Jurkat, Clone E6-1 (cell line): Measurements from ENCODE around the gene SUSD4.
"Not testable (repeated sequence)": the region's sequence is repeated elsewhere in the genome, so short reads cannot be mapped to it uniquely, and the experiment has no call there.

Source experiments
- DNase-seq: peaks from one replicate; pipeline ENCODE4 v3.0.0-alpha.2; 2011; ENCODE audit warnings: low read depth, low spot score
- H3K4me3 ChIP-seq: 2 replicates; pipeline ENCODE4 v1.5.1; 2011; ENCODE audit warnings: mild to moderate bottlenecking, low read length, control low read depth, moderate library complexity

The SUSD4 gene

DNA sequence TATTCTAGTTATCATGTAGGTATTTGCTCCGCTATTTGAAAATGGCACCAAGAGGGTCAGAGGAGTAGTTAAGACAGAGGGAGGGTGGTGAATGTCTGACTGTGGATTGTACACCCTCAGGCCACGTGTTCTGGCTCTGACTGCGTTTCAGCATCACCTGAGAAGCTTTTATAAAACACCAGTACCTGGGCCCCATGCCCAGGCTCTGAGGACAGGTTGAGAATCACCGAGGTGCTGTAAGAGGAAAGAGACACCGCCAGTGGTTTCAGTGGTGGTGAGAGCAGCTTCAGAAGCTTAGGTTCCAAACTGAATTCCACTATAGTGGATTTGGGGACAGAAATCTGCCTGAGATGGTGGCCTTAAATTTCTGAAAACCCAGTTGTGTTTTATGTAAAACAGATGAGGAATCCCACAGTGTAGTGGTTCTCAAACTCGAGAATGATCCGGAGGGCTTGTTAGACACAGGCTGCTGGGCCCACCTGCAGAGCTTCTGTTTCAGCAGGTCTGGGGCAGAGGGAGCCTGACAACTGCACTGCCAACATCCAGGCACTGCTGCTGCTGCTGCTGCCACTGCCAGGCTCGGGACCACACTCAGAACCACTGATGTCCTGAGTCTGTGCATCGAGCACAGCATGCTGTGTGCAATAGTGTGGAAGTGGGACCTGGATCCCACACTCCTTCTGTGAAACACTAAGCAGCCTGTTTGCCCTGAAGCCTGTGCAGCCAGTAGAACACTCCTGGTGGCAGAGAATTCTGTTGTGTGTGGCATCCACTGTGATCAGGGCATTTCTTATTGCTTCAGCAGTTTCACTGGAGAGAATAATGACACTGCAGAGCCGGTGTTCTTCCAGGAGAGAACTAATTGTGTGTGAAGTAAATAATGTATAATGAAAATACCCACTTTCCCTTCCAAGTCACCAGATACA lies 98.7 kb downstream of the SUSD4 start:
- DNase-seq: no peak
- H3K4me3 ChIP-seq: no peak overlapping the region

DNA sequence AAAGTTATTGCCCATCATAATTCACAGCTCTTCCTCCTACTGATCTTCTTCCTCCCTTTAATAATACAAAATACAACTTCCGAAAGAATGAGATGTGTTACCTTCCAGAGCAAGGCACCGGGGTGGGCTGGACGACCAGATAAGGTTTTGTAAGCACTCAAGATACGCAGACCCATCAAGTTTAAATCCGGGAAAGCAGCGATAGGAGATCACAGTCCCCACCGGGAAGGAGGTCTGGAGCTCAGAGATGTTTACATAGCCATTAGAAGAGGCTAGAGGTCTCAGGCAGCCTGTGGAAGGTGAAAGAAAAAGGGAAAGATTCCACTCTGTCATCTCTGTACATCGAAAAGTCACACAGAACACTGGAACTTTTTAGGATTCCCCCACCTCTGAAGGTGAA lies 99.4 kb downstream of the SUSD4 start:
- no peak overlapping the region for H3K4me3 ChIP-seq
- no peak for DNase-seq

DNA sequence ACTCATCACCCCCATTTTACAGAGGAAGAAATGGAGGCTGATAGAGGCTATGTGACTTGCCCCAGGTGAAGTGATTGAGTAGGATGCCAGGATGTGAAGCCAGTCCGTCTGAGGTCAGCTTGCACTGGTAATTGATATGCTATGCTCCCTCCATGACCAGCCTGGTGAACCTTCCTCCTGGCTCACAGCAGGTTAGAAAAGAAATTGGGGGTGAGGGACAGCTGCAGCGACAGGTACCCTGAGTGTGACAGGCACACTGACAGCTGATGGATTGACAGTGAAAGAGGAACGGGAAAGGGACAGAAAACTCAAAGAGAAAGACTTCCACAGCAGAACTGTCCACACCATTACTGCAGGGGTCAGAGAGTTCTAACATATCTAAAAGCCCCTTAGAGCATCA lies 102.1 kb downstream of the SUSD4 start:
- H3K4me3 ChIP-seq: no peak overlapping the region
- DNase-seq: no peak

DNA sequence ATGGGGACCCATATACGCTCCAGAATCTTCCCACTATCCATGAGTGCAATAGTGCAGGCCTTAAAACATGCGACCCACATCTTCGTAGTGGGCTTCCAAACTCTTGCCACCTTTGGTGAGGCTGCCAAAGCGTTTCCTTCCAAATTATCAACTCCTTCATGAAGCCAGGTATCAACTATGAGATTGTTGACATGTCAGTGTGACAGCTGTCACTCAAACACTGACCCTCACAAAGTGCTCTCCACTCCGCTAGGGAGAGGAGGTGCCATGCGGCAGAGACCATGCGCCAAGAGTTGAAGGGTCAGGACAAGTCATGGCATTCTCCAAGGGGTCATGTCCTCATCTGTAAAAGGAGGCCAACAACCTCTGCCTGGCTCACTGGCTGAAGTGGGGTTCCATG lies 103.3 kb downstream of the SUSD4 start:
- no peak overlapping the region for H3K4me3 ChIP-seq

DNA sequence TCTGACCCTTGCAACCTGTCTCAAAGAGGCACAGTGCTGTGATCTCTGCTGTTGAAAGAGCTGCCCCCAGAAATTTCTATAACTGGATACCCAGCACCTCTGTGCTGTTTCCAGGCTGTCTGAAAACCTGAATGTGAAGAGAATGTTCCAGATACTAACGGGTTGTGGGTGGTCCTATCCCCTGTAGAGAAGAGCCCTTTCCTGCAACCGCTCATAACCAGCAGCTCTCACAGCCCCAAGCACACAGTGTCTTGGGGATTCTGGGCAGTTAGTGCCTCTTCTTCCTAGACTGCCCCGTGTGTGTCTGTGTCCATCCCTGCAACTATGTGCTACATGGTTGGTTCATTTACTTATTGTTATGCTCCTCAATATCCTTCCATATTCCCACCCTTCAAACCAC lies 104.5 kb downstream of the SUSD4 start:
- DNase-seq: no peak
- no peak overlapping the region for H3K4me3 ChIP-seq

More for the DNA sequence above, 103.3 kb downstream of the SUSD4 start:
- DNase-seq: no peak

DNA sequence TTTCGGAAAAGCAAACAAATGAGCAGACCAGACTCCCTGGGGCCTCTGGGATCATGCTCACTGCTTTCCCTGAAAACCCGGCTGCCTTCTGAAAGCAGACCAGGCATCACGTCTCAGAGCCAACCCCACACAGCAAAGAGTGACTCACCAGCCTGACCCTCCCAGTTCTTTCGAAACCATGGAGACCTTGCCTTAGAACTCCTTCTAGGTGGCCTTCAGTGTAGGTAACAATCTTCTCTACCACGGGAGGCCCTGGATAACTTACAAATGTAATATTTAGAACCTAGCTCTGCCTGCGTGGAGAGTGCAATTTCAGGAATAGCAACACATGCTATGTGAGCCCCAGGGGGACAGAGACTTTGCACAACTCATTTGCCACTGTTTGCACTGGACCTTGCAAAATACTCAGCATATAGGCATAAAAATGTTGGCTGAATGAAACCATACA lies 105.2 kb downstream of the SUSD4 start:
- no peak for DNase-seq
- no peak overlapping the region for H3K4me3 ChIP-seq

DNA sequence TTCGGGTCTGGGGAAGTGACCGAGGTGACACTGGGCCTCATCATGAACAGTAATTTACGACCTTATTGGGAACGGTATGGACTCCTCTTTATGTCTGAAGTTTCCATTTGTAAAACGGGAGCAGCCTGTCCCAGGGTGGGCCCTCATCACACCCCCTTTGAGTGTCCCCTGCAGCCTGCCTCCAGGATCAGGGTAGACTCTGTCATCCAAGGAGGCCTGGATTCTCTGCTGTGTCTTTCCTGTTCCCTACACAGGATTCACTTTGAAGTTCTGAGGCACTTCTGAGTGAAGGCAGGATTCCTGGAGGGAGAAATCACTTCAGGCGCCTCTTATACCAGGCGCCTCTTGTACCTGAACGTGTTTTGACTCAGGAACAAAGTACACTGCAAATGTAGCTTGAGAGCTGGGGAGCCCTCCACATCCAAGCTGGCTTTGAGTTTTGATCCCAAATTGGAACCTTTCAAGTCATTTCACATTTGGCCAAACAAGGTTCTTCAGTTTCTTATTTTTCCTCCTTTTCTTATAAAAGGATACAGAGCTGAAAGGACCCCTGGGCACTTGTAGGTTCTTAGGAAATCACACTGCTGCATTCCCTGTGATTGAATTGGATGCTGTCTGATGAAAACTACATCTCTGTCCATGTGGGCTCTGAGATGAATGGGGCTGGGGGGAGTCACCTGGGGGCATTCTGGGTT lies 106.0 kb downstream of the SUSD4 start:
- no peak for DNase-seq
- H3K4me3 ChIP-seq: no peak overlapping the region

DNA sequence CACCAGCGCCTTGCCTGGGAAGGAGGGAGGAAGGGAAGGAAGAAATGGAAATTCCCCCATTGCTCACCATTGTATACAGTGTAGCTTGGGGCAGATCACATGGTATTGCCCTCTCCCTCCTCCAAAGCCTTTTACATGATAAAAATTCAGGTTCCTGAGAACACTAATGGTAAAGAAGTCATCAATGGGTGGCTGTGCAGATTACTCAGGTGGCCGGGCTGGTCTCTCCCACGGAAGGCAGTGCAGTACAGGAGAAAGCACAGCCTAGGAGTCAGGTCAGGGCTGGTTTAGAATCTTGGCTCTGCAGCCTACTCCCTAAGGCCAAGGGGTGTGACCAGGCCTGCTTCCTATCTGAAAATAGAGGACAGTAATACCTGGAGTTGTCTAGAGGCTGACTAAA lies 107.9 kb downstream of the SUSD4 start:
- H3K4me3 ChIP-seq: no peak overlapping the region
- DNase-seq: no peak

DNA sequence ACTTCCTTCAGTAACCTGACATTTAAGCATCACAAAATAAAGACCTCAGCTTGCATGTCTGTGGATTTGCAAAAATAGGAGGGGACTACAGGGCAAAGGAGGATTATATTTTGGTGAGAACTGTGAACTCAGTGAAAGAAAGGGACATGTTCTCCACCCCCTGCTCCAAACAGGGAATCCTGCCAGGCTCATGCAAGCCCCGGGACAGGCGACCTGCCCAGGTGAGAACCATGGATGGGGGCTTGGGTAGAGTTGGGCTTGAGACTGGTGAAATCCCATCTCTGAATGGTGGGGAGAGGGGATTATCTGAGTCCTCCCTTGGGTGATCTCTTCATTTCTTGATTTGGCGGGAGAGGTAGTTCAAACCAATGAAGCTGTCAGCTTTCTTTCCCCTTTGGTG lies 110.1 kb downstream of the SUSD4 start:
- no peak overlapping the region for H3K4me3 ChIP-seq
- DNase-seq: no peak

DNA sequence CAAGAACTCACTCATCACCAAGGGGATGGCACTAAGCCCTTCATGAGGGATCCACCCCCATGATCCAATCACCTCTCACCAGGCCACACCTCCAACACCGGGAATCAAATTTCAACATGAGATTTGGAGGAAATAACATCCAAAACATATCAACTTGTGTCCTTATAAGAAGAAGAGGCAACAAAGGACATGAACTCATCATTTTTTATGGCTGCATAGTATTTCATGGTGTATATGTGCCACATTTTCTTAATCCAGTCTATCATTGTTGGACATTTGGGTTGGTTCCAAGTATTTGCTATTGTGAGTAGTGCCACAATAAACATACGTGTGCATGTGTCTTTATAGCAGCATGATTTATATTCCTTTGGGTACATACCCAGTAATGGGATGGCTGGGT lies 112.6 kb downstream of the SUSD4 start:
- H3K4me3 ChIP-seq, DNase-seq: not testable (repeated sequence)

DNA sequence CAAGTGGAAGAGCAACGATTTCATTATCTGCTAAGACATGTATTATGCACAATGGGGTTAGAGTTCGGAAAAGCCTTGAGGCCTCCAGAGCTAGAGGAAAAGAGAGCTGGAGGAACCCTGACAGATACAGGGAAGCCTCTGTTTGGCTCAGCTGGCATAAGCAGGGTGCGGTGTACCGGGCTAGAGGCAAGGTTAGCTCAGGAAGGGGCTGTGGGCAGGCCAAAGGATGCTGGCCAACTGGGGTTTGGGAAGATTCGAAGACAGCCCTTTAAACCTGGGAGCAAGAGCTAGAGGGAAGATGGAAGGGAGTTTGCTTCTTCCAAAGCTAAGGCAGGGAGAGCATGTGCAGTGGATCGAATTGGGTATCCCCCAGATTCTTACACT lies 113.4 kb downstream of the SUSD4 start:
- DNase-seq: no peak
- no peak overlapping the region for H3K4me3 ChIP-seq

DNA sequence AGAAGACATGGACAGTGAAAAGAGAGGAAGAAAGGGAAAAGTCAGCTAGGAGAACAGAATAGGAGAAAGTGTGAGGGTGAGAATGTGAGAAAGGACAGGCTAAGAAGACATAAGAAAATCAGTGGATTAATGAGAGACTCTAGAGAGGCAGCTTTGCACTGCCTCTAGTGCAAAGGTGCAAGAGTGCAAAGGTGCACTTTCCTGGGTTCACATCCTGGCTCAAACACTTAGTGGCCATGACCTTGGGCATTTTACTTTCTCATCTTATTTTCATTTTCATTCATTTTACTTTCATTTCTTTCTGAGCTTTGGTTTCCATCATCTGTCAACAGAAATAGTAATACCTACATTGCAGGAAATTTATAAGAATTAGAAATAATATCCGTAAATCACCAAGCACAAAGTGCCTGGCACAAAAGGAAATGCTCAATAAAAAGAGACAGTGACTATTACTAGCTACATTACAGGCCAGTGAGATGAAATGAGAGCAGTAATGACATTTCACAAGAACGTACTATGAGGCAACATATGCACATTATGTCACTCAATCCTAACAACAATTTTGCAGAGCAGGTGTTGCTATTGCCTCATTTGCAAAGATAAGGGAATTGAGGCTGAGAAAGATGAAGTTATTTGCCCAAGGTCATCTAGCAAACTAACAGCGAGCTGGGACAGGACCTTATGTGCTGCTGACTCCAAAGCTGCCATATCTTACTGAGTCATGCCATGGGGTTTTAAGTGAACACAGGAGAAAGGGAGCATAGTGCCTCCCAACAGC lies 113.9 kb downstream of the SUSD4 start:
- no peak for DNase-seq
- no peak overlapping the region for H3K4me3 ChIP-seq

DNA sequence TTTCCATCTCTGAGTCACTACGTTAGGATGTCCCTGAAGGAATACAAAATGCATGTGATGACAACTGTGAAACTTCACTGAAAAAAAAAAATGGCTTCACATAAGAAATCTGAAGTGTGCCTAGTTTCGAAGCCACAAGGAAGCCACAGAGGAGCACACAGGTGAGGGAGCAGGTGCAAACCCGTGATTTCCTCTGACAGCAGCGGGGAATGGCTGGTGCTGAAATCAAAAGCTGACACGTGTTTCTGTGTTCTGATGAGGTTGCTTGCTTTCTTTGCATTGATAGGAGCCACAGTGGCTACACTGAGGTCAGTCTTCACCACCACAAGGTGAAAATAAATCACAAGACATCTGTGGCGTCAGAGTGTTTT lies 115.2 kb downstream of the SUSD4 start:
- peak; percentile 70 for DNase-seq
- no peak overlapping the region for H3K4me3 ChIP-seq

DNA sequence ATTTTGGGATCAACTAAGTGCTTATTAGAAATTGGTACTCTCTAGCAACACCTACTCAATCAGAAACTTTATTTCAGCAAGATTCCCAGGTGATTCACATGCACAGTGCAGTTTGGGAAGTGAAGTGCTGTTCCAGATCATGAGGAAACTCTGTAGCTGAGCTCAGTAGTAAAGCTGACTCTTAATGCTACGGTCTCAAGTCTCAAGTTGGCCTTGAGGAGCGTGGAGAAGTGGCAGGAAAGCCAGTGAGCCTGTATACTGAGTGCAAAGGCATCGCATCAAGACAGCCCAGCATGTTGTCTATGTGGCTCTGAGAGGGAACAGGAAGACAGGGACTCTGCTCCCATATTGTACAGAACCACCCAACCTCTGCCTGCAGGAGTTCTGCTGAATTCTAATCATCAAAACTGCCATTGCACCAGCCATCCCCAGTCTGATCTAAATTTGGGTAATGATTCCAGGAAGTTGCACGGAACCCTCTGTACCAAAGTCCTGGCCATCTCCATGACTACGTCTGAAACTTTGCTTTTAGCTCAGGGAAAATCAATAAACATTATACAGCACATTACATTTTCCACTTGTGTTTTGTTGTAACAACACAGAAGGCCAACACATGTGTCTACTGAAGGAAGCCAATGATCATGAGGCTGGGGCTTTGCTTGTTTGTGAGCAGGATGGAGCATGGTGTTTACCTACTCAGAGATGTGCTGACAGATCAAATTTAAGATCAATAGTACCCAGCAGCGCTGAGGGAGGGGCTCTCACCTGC lies 115.8 kb downstream of the SUSD4 start:
- no peak for DNase-seq

DNA sequence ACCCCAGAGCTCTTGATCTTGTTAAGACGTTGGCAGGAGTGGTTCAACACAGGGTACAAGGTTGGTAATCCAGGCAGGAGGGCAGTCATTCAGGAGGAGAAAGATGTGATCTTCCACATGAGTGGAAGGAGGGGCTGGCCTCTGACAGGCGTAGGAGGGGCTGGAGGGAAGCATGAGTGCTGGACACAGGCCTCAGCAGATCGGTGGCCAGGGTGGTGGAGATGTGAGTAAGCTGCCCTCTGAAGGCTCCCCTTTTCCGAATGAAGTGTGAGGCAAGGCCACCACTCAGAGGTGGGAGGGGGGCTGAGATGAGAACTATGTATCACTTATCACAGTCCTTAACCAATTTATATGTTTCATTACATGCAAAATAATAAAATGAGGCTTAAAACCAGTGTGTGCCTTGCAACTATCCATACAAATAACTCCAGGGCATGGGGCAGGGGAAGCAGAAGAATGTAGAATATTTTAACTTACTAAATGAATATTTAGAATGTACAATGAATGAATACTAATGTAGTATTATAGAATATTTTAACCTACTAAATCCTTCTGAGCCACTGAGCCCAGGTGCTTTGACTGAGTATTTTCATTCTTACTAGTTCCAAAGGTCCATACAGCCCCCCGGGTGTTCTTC lies 117.4 kb downstream of the SUSD4 start:
- no peak for DNase-seq
- H3K4me3 ChIP-seq: no peak overlapping the region

More for the DNA sequence above, 115.8 kb downstream of the SUSD4 start:
- H3K4me3 ChIP-seq: no peak overlapping the region

DNA sequence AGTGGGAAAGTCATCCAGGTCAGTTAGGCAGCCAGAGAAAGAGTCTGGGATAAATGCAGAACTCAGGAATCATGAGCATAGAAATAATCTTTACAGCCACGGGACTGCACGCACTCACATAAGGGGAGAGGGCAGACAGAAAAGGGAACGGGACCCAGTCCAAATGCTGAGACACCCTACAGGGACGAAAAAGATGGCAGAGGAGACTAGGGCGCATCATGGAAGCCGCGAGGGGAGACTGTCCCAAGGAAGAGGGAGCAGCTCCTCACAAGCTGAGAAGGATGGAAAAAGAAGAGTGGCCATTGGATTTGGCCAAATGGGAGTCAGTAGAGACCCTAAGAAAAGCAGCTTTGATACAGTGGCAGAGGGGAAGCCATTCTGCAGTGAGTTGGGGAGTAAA lies 118.0 kb downstream of the SUSD4 start:
- H3K4me3 ChIP-seq: no peak overlapping the region
- DNase-seq: no peak

DNA sequence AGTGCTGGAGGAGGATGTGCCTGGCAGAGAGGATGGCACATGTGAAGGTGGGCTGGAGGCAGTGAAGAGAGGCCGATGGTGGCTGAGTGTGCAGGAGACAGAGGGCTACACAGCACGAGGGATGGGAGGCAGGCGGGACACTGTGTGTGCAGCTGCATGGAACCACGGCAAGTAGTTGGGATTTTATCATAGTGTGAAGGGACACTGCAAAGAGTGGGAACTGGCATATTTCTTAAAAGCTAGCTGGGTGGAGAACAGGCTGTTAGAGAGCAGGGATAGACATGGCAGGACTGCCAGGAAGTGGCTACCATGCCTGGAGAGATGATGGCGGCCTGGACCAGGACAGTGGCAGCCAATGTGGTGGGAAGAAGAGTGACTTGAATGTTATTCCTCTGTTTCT lies 118.6 kb downstream of the SUSD4 start:
- H3K4me3 ChIP-seq: no peak overlapping the region
- no peak for DNase-seq

DNA sequence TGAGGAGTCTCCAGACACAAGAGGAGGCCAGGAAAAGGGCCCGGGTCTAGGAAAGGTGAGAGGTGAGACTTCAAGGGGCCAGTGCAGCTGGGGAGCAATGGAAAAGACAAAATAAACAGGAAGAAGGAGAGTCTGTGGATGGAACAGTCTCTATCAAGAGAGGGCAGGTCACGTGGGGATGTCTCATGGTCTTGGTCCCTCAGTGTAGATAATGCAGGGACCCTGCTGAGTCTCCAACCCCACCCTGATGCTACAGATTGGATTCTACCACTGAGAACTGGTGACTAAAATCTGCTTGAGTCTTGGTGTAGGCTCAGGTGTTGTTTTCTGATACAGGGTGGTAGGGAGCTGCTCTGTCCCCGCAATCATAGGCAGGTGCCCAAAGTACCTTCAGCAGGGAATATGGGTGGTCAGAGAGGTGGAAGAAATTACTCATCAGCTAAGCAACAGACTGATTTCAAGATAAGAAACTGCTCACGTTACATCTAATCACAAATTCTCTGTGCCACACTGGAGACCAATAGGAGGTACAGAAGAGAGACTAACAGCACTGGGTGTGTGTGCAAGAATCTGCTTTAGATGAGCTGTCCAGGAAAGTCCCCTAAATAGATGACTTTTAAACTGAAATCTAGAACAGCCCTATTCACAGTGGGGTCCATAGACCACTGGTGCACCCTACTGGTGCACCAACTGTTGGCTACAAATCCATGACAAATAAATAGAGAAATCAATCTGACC lies 119.4 kb downstream of the SUSD4 start:
- no peak overlapping the region for H3K4me3 ChIP-seq
- DNase-seq: no peak
